Tibial artery (tissue), 4 donors: ENCODE data around the gene SAC3D1.

Experiments used
- DNase-seq, 2 donors: peaks; one replicate each; pipeline ENCODE4 v3.0.0-alpha.2; 2019
- H3K27ac ChIP-seq, 2 donors: fragments of 200-600 bp; sonication (generic) in 1 of 2; 1 replicate in 1 of 2; 2 replicates in 1 of 2; pipeline ENCODE4 v1.5.1; 2018 to 2019; ENCODE audit warnings: mild to moderate bottlenecking in 1 of 2
- H3K27me3 ChIP-seq, 2 donors: fragments of 200-600 bp; sonication (generic) in 1 of 2; one replicate each; pipeline versions ENCODE4 v1.5.1 to v1.6.0; 2016 to 2019
- H3K36me3 ChIP-seq, 3 donors: fragments of 200-600 bp; sonication (generic) in 2 of 3; one replicate each; pipeline ENCODE4 v1.5.1; 2016 to 2019; ENCODE audit warnings: mild to moderate bottlenecking in 2 of 3
- H3K4me1 ChIP-seq, 4 donors: fragments of 200-600 bp; sonication (generic) in 2 of 4; 1 replicate in 3 of 4; 2 replicates in 1 of 4; pipeline ENCODE4 v1.5.1; 2016 to 2019
- H3K4me3 ChIP-seq, 2 donors: fragments of 200-600 bp; sonication (generic) in 1 of 2; 1 replicate in 1 of 2; 2 replicates in 1 of 2; pipeline ENCODE4 v1.5.1; 2018 to 2019; ENCODE audit warnings: mild to moderate bottlenecking in 2 of 2
- H3K9me3 ChIP-seq, 3 donors: fragments of 200-600 bp; sonication (generic) in 1 of 3; one replicate each; pipeline ENCODE4 v1.5.1; 2016 to 2019
- intact Hi-C: fragments of 100-400 bp; cut with DNase I; formaldehyde crosslinking; loops from one replicate; pipeline ENCODE4 v1.15.0; 2023; ENCODE audit warnings: low total_unique reads
- TF ChIP-seq, protein P1 (sequence below), 2 experiments: fragments of 200-600 bp in 1 of 2; fragments of 450-650 bp in 1 of 2; IDR thresholded peaks; one replicate each; pipeline ENCODE4 v1.5.1; 2017 to 2019; ENCODE audit warnings: antibody characterized with exemption in 2 of 2, mild to moderate bottlenecking in 1 of 2, moderate library complexity in 1 of 2

SAC3D1 gene

GRCh38 chr11:65089621-65090020 is 48.6 kb downstream of the SAC3D1 start:
- intact Hi-C loops: loop anchor here (5.0 kb wide), 1 partner anchor 62 kb away; the partner anchor contains the start of gene SNX15
- H3K9me3 ChIP-seq: no peaks in the 10 kb centered on the region
- DNase-seq: no peak
- H3K27ac ChIP-seq: no peak overlapping the region
- H3K27me3 ChIP-seq: no peaks in the 10 kb centered on the region
- peaks cover 0 to 10% (median 9%) of the 10 kb centered on the region in 4 donors for H3K4me1 ChIP-seq
- TF ChIP-seq, protein P1, sequence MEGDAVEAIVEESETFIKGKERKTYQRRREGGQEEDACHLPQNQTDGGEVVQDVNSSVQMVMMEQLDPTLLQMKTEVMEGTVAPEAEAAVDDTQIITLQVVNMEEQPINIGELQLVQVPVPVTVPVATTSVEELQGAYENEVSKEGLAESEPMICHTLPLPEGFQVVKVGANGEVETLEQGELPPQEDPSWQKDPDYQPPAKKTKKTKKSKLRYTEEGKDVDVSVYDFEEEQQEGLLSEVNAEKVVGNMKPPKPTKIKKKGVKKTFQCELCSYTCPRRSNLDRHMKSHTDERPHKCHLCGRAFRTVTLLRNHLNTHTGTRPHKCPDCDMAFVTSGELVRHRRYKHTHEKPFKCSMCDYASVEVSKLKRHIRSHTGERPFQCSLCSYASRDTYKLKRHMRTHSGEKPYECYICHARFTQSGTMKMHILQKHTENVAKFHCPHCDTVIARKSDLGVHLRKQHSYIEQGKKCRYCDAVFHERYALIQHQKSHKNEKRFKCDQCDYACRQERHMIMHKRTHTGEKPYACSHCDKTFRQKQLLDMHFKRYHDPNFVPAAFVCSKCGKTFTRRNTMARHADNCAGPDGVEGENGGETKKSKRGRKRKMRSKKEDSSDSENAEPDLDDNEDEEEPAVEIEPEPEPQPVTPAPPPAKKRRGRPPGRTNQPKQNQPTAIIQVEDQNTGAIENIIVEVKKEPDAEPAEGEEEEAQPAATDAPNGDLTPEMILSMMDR (IDR thresholded peaks at IDR 0.05): no peak
- H3K36me3 ChIP-seq: peaks cover 25 to 46% (median 35%) of the 10 kb centered on the region in 3 donors
- no peak overlapping the region for H3K4me3 ChIP-seq

GRCh38 chr11:65090628-65091027 is 49.6 kb downstream of the SAC3D1 start:
- Histone ChIP-seq H3K27ac (no peak overlapping the region), H3K9me3 (no peaks in the 10 kb centered on the region), H3K4me3 (no peak overlapping the region), H3K27me3 (no peaks in the 10 kb centered on the region), H3K36me3 (peaks cover 25 to 44% (median 35%) of the 10 kb centered on the region in 3 donors), H3K4me1 (peaks cover 0 to 2% (median 2%) of the 10 kb centered on the region in 4 donors)
- no peak for DNase-seq
- intact Hi-C loops: no loop called here
- TF ChIP-seq, protein P1 (IDR thresholded peaks at IDR 0.05): no peak
